ENCODE data around the gene PWWP2A. TPM values are rescaled to one million over a fixed set of nuclear protein-coding genes. Genes with fewer than 3 reads are reported as not detected.

PWWP2A gene
- total and polyA plus RNA-seq, 2 donors (not counting 1 experiment from before 2014, with no cell fraction given), result 19.6 to 48.8 TPM

GRCh38 chr5:160042671-160043070 lies 76.6 kb downstream of the PWWP2A start:
- Histone ChIP-seq H3K27ac (ENCODE audit: low read length in 2 of 2) (no peak overlapping the region), H4K20me1 (ENCODE audit: control insufficient read depth, insufficient read depth, low read length, poor library complexity, severe bottlenecking) (no peaks in the 10 kb centered on the region), H3K79me2 (ENCODE audit: control insufficient read depth, insufficient read depth, low read length) (no peaks in the 10 kb centered on the region), H3K4me3 (ENCODE audit: control extremely low read depth in 1 of 5, extremely low read depth in 1 of 5, insufficient read depth in 1 of 5, low read depth in 2 of 5, low read length in 4 of 5) (no peak overlapping the region), H3K36me3 (replicated peaks in 1 of 2; ENCODE audit: control extremely low read depth in 1 of 2, control insufficient read depth in 1 of 2, extremely low read depth in 1 of 2, insufficient read depth in 2 of 2, low read length in 1 of 2) (peaks cover 1 to 45% of the 10 kb centered on the region in 2 experiments), H3K4me2 (replicated peaks; ENCODE audit: low read depth, low read length, poor library complexity, severe bottlenecking) (no peak overlapping the region), H2AFZ (ENCODE audit: insufficient read depth, low read depth, low read length, poor library complexity, severe bottlenecking) (no peak overlapping the region), H3K9me3 (ENCODE audit: control extremely low read depth in 1 of 3, control insufficient read depth in 2 of 3, insufficient read depth in 1 of 3, low read length in 2 of 3) (no peaks in the 10 kb centered on the region), H3K4me1 (ENCODE audit: control insufficient read depth in 2 of 2, insufficient read depth in 2 of 2, low read length in 2 of 2) (no peaks in the 10 kb centered on the region), H3K27me3 (replicated peaks in 1 of 4; ENCODE audit: control extremely low read depth in 1 of 4, control insufficient read depth in 3 of 4, insufficient read depth in 4 of 4, low read length in 3 of 4) (no peaks in the 10 kb centered on the region), H3K9ac (ENCODE audit: low read length) (no peak overlapping the region)
- Mint-ChIP-seq H3K4me3 (no peak overlapping the region), H3K4me1 (no peaks in the 10 kb centered on the region), H3K27me3 (no peaks in the 10 kb centered on the region), H3K9me3 (ENCODE audit: insufficient read depth) (no peaks in the 10 kb centered on the region), H3K27ac (no peak overlapping the region)
- intact Hi-C loops (cut with micrococcal nuclease), result no loop called here
- TF ChIP-seq EZH2 (IDR thresholded peaks at IDR 0.05; ENCODE audit: borderline replicate concordance, insufficient read depth, low read depth, low read length, poor library complexity, severe bottlenecking) (no peak), CTCF (IDR thresholded peaks at IDR 0.05) (no peak)
- DNase-seq, result no peak
- WGBS (ENCODE audit: insufficient coverage), result 100% methylated on average over 1 of the region's 3 CpGs
- CTCF ChIA-PET, result no interaction called here
- POLR2A ChIA-PET, result no interaction called here
- ATAC-seq (ENCODE audit: low read depth), result no peak

Other genes starting within 250 kb of the PWWP2A start
- gene ADRA1B, start 203.0 kb downstream of the PWWP2A start, total RNA-seq, result not detected in 2 replicates
- 0.04 TPM in 1 of 2 replicates, not detected in the other for gene ADRA1B, start 203.0 kb downstream of the PWWP2A start, polyA plus RNA-seq
- 37.5 and 40.4 TPM in 2 replicates for gene TTC1, start 110.3 kb downstream of the PWWP2A start, total RNA-seq
- gene TTC1, start 110.3 kb downstream of the PWWP2A start, polyA plus RNA-seq, result 11.8 and 12.1 TPM in 2 replicates
- not detected in 2 replicates for gene FABP6, start 110.1 kb upstream of the PWWP2A start, total RNA-seq
- gene FABP6, start 110.1 kb upstream of the PWWP2A start, polyA plus RNA-seq, result not detected in 2 replicates
- 0.36 and 0.67 TPM in 2 replicates for gene CCNJL, start 193.1 kb upstream of the PWWP2A start, total RNA-seq
- gene CCNJL, start 193.1 kb upstream of the PWWP2A start, polyA plus RNA-seq, result 0.03 and 0.06 TPM in 2 replicates

Data from B cell (primary cell).